Activated CD8-positive, alpha-beta memory T cell treated with anti-CD3 and anti-CD28 coated beads, Interleukin-2, amount 10 ng/mL, durations not matched to agents 7 days and 5 days (primary cell): Measurements from ENCODE around the gene KLB. TPM values are rescaled to one million over a fixed set of nuclear protein-coding genes. Genes with fewer than 3 reads are reported as not detected.
"Not testable (repeated sequence)": the region's sequence is repeated elsewhere in the genome, so short reads cannot be mapped to it uniquely, and the experiment has no call there.

Source experiments
- ATAC-seq: fragments of 150-1000 bp; cut with Tn5 transposase; one replicate; pipeline ENCODE4 v1.10.0; 2021; ENCODE audit warnings: moderate library complexity
- CTCF ChIA-PET: fragments of 350-600 bp; sonication (Branson Sonifier 250); formaldehyde crosslinking; loops from one replicate; lab custom pipeline; 2021; ENCODE audit warnings: antibody characterized with exemption; lab: Charles Lee
- DNase-seq: peaks from one replicate; pipeline ENCODE4 v3.0.0-alpha.2; 2020
- H3K27ac Mint-ChIP-seq: one replicate; pipeline ENCODE4 v1.8.0; 2021; ENCODE audit warnings: mild to moderate bottlenecking, mixed read lengths
- H3K27me3 Mint-ChIP-seq: one replicate; pipeline ENCODE4 v1.8.0; 2021; ENCODE audit warnings: mixed read lengths
- H3K36me3 Mint-ChIP-seq: one replicate; pipeline ENCODE4 v1.8.0; 2021; ENCODE audit warnings: mild to moderate bottlenecking, mixed read lengths
- H3K4me1 Mint-ChIP-seq: one replicate; pipeline ENCODE4 v1.8.0; 2021; ENCODE audit warnings: mixed read lengths
- H3K4me3 Mint-ChIP-seq: one replicate; pipeline ENCODE4 v1.8.0; 2021; ENCODE audit warnings: mild to moderate bottlenecking, moderate library complexity, mixed read lengths
- H3K9me3 Mint-ChIP-seq: one replicate; pipeline ENCODE4 v1.8.0; 2022; ENCODE audit warnings: low read depth, mixed read lengths
- total RNA-seq, 2 experiments: library from RNA; stranded (reverse); gene quantifications; one replicate each; pipeline ENCODE4 v1.2.3, GENCODE V29; 2021

KLB gene
- total RNA-seq, 2 experiments from 2014 or later, result not detected

GRCh38 chr4:39455486-39455885, 48.8 kb downstream of the KLB start:
- no peaks in the 10 kb centered on the region for H3K9me3 Mint-ChIP-seq
- H3K4me3 Mint-ChIP-seq, result no peak overlapping the region
- peaks cover 70% of the 10 kb centered on the region for H3K36me3 Mint-ChIP-seq
- no peak overlapping the region for H3K27ac Mint-ChIP-seq
- no peak for ATAC-seq
- H3K27me3 Mint-ChIP-seq, result no peaks in the 10 kb centered on the region
- CTCF ChIA-PET, result interaction anchor here (0.8 to 1.8 kb wide), 2 partner anchors 14 to 553 kb away, joined by 3 to 7 read pairs; no protein-coding TSS in a partner anchor
- H3K4me1 Mint-ChIP-seq, result peaks cover 44% of the 10 kb centered on the region
- no peak for DNase-seq

DNA sequence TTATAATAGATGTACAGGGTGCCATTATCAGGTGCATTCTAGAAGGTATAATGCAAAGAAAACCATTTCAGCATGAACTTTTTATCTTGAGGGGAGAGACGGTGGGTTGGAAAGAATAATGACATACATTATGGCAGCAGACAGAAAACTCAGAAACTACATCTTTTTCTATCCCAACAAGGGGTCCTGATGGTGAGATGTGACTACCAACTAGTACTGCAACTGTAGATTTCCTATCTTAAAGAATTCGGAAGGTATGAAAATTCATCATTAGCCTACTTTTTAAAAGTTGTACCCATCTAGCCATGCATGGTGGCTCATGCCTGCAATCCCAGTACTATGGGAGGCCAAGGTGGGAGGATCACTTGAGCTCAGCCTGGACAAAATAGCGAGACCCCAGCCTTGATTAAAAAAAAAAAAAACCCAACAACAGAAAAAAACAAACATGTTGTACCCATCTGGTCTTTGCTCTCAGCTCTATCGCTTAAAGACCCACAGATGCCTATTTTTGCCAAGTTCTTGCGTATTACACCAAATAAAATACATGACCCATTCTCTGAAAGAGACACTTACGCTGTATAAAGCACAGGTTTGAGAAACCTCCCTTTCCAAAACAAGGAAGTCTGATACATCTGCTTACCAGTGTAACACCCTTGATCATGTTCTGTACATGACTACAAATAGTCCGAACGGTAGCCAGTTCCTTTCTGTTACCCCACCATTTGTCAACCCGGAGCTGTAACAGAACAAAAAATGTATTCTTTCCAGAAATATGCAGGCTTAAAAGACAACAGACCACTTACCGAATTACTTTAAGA, 50.4 kb downstream of the KLB start:
- H3K27me3 Mint-ChIP-seq, result no peaks in the 10 kb centered on the region
- H3K4me3 Mint-ChIP-seq, result peak overlapping the region; percentile 98
- no peak for DNase-seq
- no peak for ATAC-seq
- H3K27ac Mint-ChIP-seq, result peak overlapping the region; percentile 98
- no peaks in the 10 kb centered on the region for H3K9me3 Mint-ChIP-seq
- CTCF ChIA-PET, result interaction anchor here (1.0 to 3.8 kb wide), 3 partner anchors 9 to 15 kb away, joined by 3 to 27 read pairs (median 4); no protein-coding TSS in a partner anchor
- H3K36me3 Mint-ChIP-seq, result peaks cover 55% of the 10 kb centered on the region
- H3K4me1 Mint-ChIP-seq, result peaks cover 50% of the 10 kb centered on the region

DNA sequence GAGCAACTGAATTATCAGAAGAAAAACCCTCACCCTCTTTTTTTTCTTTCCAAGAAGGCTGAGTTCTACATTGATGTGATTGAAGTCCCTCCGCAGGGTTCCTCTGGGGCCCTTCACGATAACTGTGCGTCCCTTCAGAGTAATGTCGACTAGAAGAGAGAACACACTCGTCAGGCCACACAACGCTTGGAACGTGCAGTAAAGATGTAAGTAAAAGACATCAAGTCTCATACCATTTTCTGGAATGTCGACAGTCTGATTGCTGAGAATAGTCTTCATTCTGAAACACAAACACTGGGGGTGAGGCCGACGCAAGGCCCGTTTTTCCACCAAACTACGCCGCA, 51.4 kb downstream of the KLB start:
- peaks cover 46% of the 10 kb centered on the region for H3K36me3 Mint-ChIP-seq
- not testable (repeated sequence) for DNase-seq

DNA sequence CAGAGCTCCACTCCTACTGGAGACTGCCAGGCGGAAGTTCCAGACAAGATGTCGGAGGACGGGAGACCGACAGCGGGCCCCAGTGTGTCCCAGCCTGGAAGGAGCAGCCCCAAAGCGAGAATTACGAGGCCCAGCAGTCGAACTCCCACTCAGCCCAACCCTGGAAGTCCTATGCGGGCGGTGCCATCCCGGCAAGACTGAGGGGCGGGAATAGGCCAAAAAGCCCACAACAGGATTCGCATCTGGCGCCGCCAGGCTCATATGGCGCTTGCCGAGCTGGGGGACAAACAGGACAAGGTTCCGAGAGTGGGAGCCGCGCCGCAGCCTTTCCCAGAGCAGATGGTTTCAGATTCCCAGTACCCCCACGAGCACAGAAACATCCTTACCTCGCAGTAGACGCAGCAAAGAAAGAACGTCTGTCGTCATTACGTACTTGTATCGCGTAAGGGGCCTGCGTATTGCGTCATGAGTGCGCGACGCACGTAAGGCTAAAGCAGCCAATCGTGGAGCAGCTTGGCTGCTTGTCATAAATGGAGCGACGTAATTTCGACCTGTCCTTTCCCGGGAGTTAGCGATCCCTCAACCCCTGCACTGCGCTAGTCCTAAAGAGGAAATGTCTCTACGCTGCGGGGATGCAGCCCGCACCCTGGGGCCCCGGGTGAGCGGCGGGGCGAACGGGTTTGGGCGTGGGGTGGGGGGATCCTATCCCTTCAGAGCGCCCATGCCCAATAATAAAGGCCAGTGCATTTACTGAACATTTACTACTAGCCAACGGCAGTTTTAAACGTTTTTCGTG, 52.0 kb downstream of the KLB start, which contains the start of the genes LIAS and RPL9:
Gene LIAS, plus strand, starts transcription at position 552 of the 796 bp plus-strand sequence. Its CDS starts 62 bp downstream, at position 614.
Gene RPL9, minus strand, starts transcription at position 418 of the 796 bp plus-strand sequence. CDS start 483 bp downstream, outside the sequence.
- DNase-seq (peak; percentile 96), ATAC-seq (peak; percentile 91)
- Mint-ChIP-seq H3K4me1 (peaks cover 42% of the 10 kb centered on the region), H3K4me3 (peak within 1 kb of the TSS; percentile 98), H3K9me3 (no peaks in the 10 kb centered on the region), H3K27ac (peak within 1 kb of the TSS; percentile 98), H3K27me3 (no peaks in the 10 kb centered on the region), H3K36me3 (peaks cover 44% of the 10 kb centered on the region)
- CTCF ChIA-PET, result interaction anchor here (0.6 to 3.8 kb wide), 4 partner anchors 10 to 68 kb away, joined by 3 to 27 read pairs (median 4); partner anchors contain the start of gene UGDH

More for the DNA sequence above, 51.4 kb downstream of the KLB start:
- Mint-ChIP-seq H3K4me3 (peak overlapping the region; percentile 98), H3K4me1 (peaks cover 45% of the 10 kb centered on the region), H3K27ac (peak overlapping the region; percentile 98)
- H3K27me3 Mint-ChIP-seq, H3K9me3 Mint-ChIP-seq: not testable (repeated sequence)
- CTCF ChIA-PET, result interaction anchor here (1.6 to 3.8 kb wide), 2 partner anchors 10 to 11 kb away, joined by 4 to 27 read pairs; no protein-coding TSS in a partner anchor
- ATAC-seq, result peak; percentile 0

GRCh38 chr4:39464886-39465501, 58.3 kb downstream of the KLB start:
- Mint-ChIP-seq H3K36me3 (peaks cover 18% of the 10 kb centered on the region), H3K4me1 (peaks cover 23% of the 10 kb centered on the region), H3K9me3 (no peaks in the 10 kb centered on the region), H3K27me3 (no peaks in the 10 kb centered on the region), H3K4me3 (no peak overlapping the region), H3K27ac (peak overlapping the region; percentile 56)
- CTCF ChIA-PET, result no interaction called here
- ATAC-seq (peak; percentile 77), DNase-seq (no peak)

DNA sequence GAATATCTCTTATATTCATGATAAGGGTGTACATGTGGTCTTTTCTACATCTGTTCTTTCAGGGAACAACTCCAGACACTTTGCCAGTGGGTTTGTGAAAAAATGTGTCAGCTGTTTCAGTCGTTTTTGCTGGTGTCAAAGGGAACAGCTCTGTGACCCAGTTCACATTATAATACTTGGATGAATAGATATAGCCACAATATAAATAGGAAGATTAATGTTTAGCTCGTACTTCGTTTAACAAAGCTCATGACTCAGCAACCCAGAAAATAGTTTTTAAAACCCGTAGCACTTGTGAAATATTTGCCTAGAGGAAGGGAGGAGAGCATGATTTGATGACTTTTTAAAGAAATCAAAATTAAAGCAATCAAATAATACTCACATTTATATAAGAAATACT, 60.0 kb downstream of the KLB start:
- Mint-ChIP-seq H3K4me1 (peaks cover 10% of the 10 kb centered on the region), H3K27ac (no peak overlapping the region), H3K4me3 (no peak overlapping the region), H3K9me3 (no peaks in the 10 kb centered on the region), H3K36me3 (peaks cover 23% of the 10 kb centered on the region), H3K27me3 (no peaks in the 10 kb centered on the region)
- CTCF ChIA-PET, result interaction anchor here (1.6 kb wide), 1 partner anchor 508 kb away, joined by 7 read pairs; no protein-coding TSS in a partner anchor
- ATAC-seq, result no peak
- no peak for DNase-seq

GRCh38 chr4:39467464-39467863, 60.7 kb downstream of the KLB start:
- CTCF ChIA-PET, result no interaction called here
- no peak for ATAC-seq
- Mint-ChIP-seq H3K27me3 (no peaks in the 10 kb centered on the region), H3K4me1 (peaks cover 10% of the 10 kb centered on the region), H3K27ac (no peak overlapping the region), H3K9me3 (no peaks in the 10 kb centered on the region), H3K4me3 (no peak overlapping the region), H3K36me3 (peaks cover 27% of the 10 kb centered on the region)
- DNase-seq, result no peak

- peak overlapping the region; percentile 55 for H3K27ac Mint-ChIP-seq
- H3K9me3 Mint-ChIP-seq, result no peaks in the 10 kb centered on the region
- CTCF ChIA-PET, result interaction anchor here (0.6 to 2.4 kb wide), 40 partner anchors 10 to 856 kb away, joined by 3 to 27 read pairs (median 3); partner anchors contain the start of genes LIAS, PDS5A, RPL9 and SMIM14
- no peak for DNase-seq
- H3K36me3 Mint-ChIP-seq, result peaks cover 24% of the 10 kb centered on the region
- peak; percentile 69 for ATAC-seq
- H3K4me3 Mint-ChIP-seq, result no peak overlapping the region
- H3K27me3 Mint-ChIP-seq, result no peaks in the 10 kb centered on the region
- peaks cover 10% of the 10 kb centered on the region for H3K4me1 Mint-ChIP-seq
Observed at GRCh38 chr4:39469429-39470077, 62.8 kb downstream of the KLB start.

GRCh38 chr4:39470402-39470801, 63.7 kb downstream of the KLB start:
- Mint-ChIP-seq H3K27ac (no peak overlapping the region), H3K27me3 (no peaks in the 10 kb centered on the region), H3K4me3 (no peak overlapping the region), H3K36me3 (peaks cover 20% of the 10 kb centered on the region), H3K4me1 (peaks cover 8% of the 10 kb centered on the region), H3K9me3 (no peaks in the 10 kb centered on the region)
- CTCF ChIA-PET, result interaction anchor here (0.9 to 2.4 kb wide), 2 partner anchors 168 to 357 kb away, joined by 3 to 24 read pairs; partner anchors contain the start of gene SMIM14
- no peak for ATAC-seq
- DNase-seq, result no peak

DNA sequence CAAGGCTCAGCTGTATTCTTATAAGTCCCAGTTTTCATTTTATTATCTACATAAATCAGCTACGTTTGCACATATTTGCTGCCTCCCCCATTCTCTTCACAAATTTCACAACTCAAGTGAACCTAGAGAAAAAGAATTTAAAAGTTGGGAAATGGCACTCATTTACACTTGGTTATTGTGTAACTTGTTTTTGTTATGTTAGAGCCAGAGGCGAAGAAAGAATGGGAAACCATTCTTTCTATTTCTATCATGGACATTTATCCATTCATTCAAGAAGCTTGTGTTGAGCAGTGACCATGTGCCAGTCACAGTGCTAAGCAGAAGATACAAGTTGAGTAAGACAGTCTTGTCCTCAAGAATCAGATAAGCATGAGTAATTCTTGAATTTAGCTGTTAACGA, 65.7 kb downstream of the KLB start:
- Mint-ChIP-seq H3K36me3 (peaks cover 17% of the 10 kb centered on the region), H3K4me1 (peaks cover 8% of the 10 kb centered on the region), H3K4me3 (no peak overlapping the region), H3K9me3 (no peaks in the 10 kb centered on the region), H3K27me3 (no peaks in the 10 kb centered on the region), H3K27ac (no peak overlapping the region)
- CTCF ChIA-PET, result no interaction called here
- DNase-seq (no peak), ATAC-seq (no peak)

- no peaks in the 10 kb centered on the region for H3K27me3 Mint-ChIP-seq
Observed at GRCh38 chr4:39476187-39476895, 69.6 kb downstream of the KLB start.

GRCh38 chr4:39480251-39480650, 73.5 kb downstream of the KLB start:
- no peak overlapping the region for H3K27ac Mint-ChIP-seq
- DNase-seq (no peak), ATAC-seq (no peak)
- no peaks in the 10 kb centered on the region for H3K4me1 Mint-ChIP-seq
- CTCF ChIA-PET, result no interaction called here
- H3K27me3 Mint-ChIP-seq, result no peaks in the 10 kb centered on the region
- no peaks in the 10 kb centered on the region for H3K9me3 Mint-ChIP-seq
- H3K4me3 Mint-ChIP-seq, result no peak overlapping the region
- peaks cover 2% of the 10 kb centered on the region for H3K36me3 Mint-ChIP-seq

More at GRCh38 chr4:39476187-39476895, 69.6 kb downstream of the KLB start:
- Mint-ChIP-seq H3K4me1 (no peaks in the 10 kb centered on the region), H3K36me3 (peaks cover 9% of the 10 kb centered on the region), H3K27ac (no peak overlapping the region), H3K9me3 (no peaks in the 10 kb centered on the region), H3K4me3 (no peak overlapping the region)
- CTCF ChIA-PET, result no interaction called here
- DNase-seq (no peak), ATAC-seq (no peak)
